ENCODE measurements around the gene RAX2.

Gene RAX2

DNA sequence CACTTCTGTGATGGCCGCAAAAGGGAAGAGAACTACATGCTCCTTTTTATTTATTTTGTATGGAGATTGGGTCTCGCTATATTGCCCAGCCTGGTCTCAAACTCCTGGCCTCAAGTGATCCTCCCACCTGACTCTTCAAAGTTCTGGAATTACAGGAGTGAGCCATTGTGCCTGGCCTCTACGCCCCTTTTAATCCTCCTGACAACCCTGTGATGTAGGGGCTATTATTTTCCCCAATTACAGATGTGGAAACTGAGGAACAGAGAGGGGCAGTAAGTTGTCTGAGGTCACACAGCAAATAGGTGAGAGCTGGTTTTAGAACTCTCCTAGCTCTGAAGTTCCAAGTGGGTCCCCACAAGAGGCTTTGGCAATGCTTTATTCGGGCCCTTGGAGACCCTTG, 52.2 kb downstream of the RAX2 start:
- TF ChIP-seq JUND (IDR thresholded peaks at IDR 0.05; ENCODE audit: low read depth) = no peak
- in situ Hi-C loops (cut with HindIII; ENCODE audit: low pct_unique_long_range_greater_than_20kb, low sequenced_read_pairs) = no loop called here

More for the DNA sequence above, 52.2 kb downstream of the RAX2 start:
- no peak for DNase-seq (ENCODE audit: low read depth in 1 of 2, low spot score in 1 of 2)
